Activated naive CD8-positive, alpha-beta T cell treated with anti-CD3 and anti-CD28 coated beads, Interleukin-2, amount 50 U/mL, for 24 hours (primary cell): ENCODE measurements around the gene PDLIM5.
"Not testable (repeated sequence)": the region's sequence is repeated elsewhere in the genome, so short reads cannot be mapped to it uniquely, and the experiment has no call there.

Experiments used
- ATAC-seq: fragments of 150-1000 bp; cut with Tn5 transposase; one replicate; pipeline ENCODE4 v1.10.0; 2021
- DNase-seq: peaks from one replicate; pipeline ENCODE4 v3.0.0; 2021
- H3K27ac Mint-ChIP-seq: one replicate; pipeline ENCODE4 v1.8.0; 2021; ENCODE audit warnings: mild to moderate bottlenecking, mixed read lengths
- H3K27me3 Mint-ChIP-seq: one replicate; pipeline ENCODE4 v1.8.0; 2021; ENCODE audit warnings: mixed read lengths
- H3K36me3 Mint-ChIP-seq: one replicate; pipeline ENCODE4 v1.8.0; 2021; ENCODE audit warnings: low read depth, mixed read lengths
- H3K4me1 Mint-ChIP-seq: one replicate; pipeline ENCODE4 v1.8.0; 2021; ENCODE audit warnings: mixed read lengths
- H3K4me3 Mint-ChIP-seq: one replicate; pipeline ENCODE4 v1.8.0; 2021; ENCODE audit warnings: mild to moderate bottlenecking, moderate library complexity, mixed read lengths
- H3K9me3 Mint-ChIP-seq: one replicate; pipeline ENCODE4 v1.8.0; 2021; ENCODE audit warnings: mixed read lengths

The PDLIM5 gene

GRCh38 chr4:94642561-94642866, 190.8 kb downstream of the PDLIM5 start:
- H3K27me3 Mint-ChIP-seq, result no peaks in the 10 kb centered on the region
- no peak for DNase-seq
- no peak for ATAC-seq
- H3K27ac Mint-ChIP-seq, result no peak overlapping the region
- H3K4me3 Mint-ChIP-seq, result no peak overlapping the region
- H3K9me3 Mint-ChIP-seq, result no peaks in the 10 kb centered on the region
- peaks cover 7% of the 10 kb centered on the region for H3K36me3 Mint-ChIP-seq
- no peaks in the 10 kb centered on the region for H3K4me1 Mint-ChIP-seq

DNA sequence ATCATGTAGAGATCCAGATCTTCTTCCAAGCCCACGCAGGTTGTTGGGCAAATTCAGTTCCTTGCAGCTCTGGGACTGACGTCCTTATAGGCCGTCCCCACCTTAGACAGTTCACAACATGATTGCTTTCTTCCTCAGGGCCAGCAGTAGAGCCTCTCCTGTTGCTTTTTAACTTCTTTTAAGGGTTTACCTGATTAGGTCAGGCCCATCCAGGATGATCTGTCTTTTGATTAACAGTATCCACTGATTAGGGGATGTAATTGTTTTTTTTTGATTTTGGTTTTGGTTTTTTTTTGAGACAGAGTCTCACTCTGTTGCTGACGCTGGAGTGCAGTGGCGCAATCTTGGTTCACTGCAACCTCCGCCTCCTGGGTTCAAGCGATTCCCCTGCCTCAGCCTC, 197.0 kb downstream of the PDLIM5 start:
- H3K27ac Mint-ChIP-seq, result no peak overlapping the region
- no peaks in the 10 kb centered on the region for H3K27me3 Mint-ChIP-seq
- no peaks in the 10 kb centered on the region for H3K9me3 Mint-ChIP-seq
- H3K36me3 Mint-ChIP-seq, result peaks cover 2% of the 10 kb centered on the region
- DNase-seq (no peak), ATAC-seq (no peak)
- no peak overlapping the region for H3K4me3 Mint-ChIP-seq
- H3K4me1 Mint-ChIP-seq, result no peaks in the 10 kb centered on the region

- Mint-ChIP-seq H3K9me3 (no peaks in the 10 kb centered on the region), H3K27me3 (no peaks in the 10 kb centered on the region), H3K36me3 (peaks cover 2% of the 10 kb centered on the region), H3K27ac (no peak overlapping the region), H3K4me1 (no peaks in the 10 kb centered on the region), H3K4me3 (no peak overlapping the region)
- DNase-seq (no peak), ATAC-seq (no peak)
Observed at GRCh38 chr4:94649381-94650133, 197.8 kb downstream of the PDLIM5 start.

DNA sequence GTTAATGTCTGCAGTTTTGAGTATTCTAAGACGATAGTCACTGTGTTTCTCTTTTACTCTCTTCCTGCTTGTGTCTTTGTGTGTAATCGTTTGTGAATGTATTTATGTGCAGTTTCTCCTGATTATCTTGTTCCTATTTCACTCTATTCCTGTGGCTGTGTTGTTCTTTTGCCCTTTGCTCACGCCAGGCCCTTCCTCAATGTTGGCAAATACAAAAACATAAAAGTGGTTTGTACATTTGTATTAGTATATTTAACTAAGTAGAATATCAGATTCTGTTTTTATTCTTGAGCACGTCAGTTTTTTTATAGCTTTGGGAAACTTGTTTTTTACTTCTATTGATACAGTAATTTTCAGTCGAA, 198.4 kb downstream of the PDLIM5 start:
- H3K27ac Mint-ChIP-seq, result no peak overlapping the region
- no peaks in the 10 kb centered on the region for H3K27me3 Mint-ChIP-seq
- no peaks in the 10 kb centered on the region for H3K36me3 Mint-ChIP-seq
- H3K4me3 Mint-ChIP-seq, result no peak overlapping the region
- no peaks in the 10 kb centered on the region for H3K9me3 Mint-ChIP-seq
- DNase-seq, result no peak
- H3K4me1 Mint-ChIP-seq, result no peaks in the 10 kb centered on the region
- no peak for ATAC-seq

DNA sequence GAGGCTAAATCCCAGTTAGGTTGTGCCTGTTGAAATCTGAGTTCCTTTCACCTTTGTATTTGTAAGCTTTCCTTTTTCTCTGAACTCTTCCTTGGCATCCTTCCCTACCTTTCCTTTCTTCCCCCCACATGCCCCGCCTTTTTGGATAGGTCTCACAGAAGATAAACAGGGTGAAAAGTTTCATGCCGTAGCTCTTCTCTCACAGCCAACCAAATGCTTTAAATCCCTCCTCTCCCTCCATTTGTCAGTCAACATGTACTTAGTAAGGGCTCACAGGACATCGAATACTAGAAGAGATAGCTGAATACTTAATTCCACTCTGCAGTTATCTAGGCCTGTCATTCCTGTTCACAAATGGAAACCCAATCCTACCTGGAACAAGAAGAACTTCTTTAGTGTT, 198.9 kb downstream of the PDLIM5 start:
- Mint-ChIP-seq H3K27ac (no peak overlapping the region), H3K27me3 (no peaks in the 10 kb centered on the region), H3K4me3 (no peak overlapping the region), H3K9me3 (no peaks in the 10 kb centered on the region), H3K36me3 (no peaks in the 10 kb centered on the region), H3K4me1 (no peaks in the 10 kb centered on the region)
- DNase-seq (no peak), ATAC-seq (no peak)

GRCh38 chr4:94653095-94653649, 201.4 kb downstream of the PDLIM5 start:
- no peak overlapping the region for H3K27ac Mint-ChIP-seq
- H3K4me3 Mint-ChIP-seq, result no peak overlapping the region
- peaks cover 6% of the 10 kb centered on the region for H3K36me3 Mint-ChIP-seq
- H3K9me3 Mint-ChIP-seq, result no peaks in the 10 kb centered on the region
- DNase-seq (no peak), ATAC-seq (no peak)
- no peaks in the 10 kb centered on the region for H3K27me3 Mint-ChIP-seq
- H3K4me1 Mint-ChIP-seq, result no peaks in the 10 kb centered on the region

GRCh38 chr4:94653984-94654609, 202.4 kb downstream of the PDLIM5 start:
- Mint-ChIP-seq H3K4me1 (no peaks in the 10 kb centered on the region), H3K27ac (no peak overlapping the region), H3K36me3 (peaks cover 9% of the 10 kb centered on the region), H3K9me3 (no peaks in the 10 kb centered on the region), H3K4me3 (no peak overlapping the region), H3K27me3 (no peaks in the 10 kb centered on the region)
- ATAC-seq (no peak), DNase-seq (no peak)

DNA sequence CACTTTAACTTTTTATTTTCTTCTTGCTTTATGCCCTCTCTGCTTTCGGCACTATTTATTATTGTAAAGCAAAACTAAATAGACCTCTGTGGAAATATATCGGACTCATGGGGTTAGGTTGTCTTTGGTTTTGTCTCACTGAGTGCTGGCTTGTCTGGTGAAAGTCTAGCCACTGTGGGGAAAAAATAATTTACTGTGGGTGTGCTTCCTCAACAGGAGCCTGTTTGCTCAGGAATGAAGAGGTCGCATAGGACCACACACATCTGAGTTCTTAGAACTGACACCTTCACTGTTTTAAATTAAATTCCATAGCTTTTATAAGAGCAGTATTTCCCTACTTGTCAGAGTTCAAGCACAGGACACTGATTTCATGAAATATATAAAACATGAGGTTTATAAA, 203.0 kb downstream of the PDLIM5 start:
- Mint-ChIP-seq H3K27me3 (no peaks in the 10 kb centered on the region), H3K27ac (no peak overlapping the region), H3K4me1 (no peaks in the 10 kb centered on the region), H3K4me3 (no peak overlapping the region), H3K9me3 (no peaks in the 10 kb centered on the region), H3K36me3 (peaks cover 11% of the 10 kb centered on the region)
- ATAC-seq, result no peak
- no peak for DNase-seq

DNA sequence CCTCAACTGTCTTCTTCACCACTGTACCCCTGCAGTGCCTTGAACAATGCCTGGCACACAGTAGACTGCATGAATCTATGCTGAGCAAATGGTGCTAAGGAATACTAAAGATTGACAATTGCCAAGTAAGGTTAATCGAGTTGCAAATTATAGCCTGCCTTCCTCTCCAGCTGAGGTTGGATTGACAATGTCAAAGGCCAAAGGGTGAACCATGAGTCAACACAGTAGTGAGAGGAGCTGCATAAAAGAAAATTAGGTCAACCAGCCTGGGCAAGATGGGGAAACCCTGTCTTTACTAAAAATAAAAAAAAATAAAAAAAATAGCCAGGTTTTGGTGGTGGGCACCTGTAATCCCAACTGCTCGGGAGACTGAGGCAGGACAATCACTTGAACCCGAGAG, 208.9 kb downstream of the PDLIM5 start:
- ATAC-seq (no peak), DNase-seq (no peak)
- no peaks in the 10 kb centered on the region for H3K27me3 Mint-ChIP-seq
- no peaks in the 10 kb centered on the region for H3K9me3 Mint-ChIP-seq
- H3K4me1 Mint-ChIP-seq, result no peaks in the 10 kb centered on the region
- peaks cover 22% of the 10 kb centered on the region for H3K36me3 Mint-ChIP-seq
- H3K4me3 Mint-ChIP-seq, result no peak overlapping the region
- no peak overlapping the region for H3K27ac Mint-ChIP-seq

- H3K4me3 Mint-ChIP-seq, H3K27ac Mint-ChIP-seq, H3K4me1 Mint-ChIP-seq, H3K27me3 Mint-ChIP-seq, H3K9me3 Mint-ChIP-seq, DNase-seq, ATAC-seq: not testable (repeated sequence)
- H3K36me3 Mint-ChIP-seq, result peaks cover 16% of the 10 kb centered on the region
Observed at GRCh38 chr4:94665021-94665420, 213.3 kb downstream of the PDLIM5 start.

- H3K4me3 Mint-ChIP-seq, result no peak overlapping the region
- no peaks in the 10 kb centered on the region for H3K27me3 Mint-ChIP-seq
- peaks cover 13% of the 10 kb centered on the region for H3K36me3 Mint-ChIP-seq
- H3K4me1 Mint-ChIP-seq, result no peaks in the 10 kb centered on the region
- no peak overlapping the region for H3K27ac Mint-ChIP-seq
- no peak for DNase-seq
- no peaks in the 10 kb centered on the region for H3K9me3 Mint-ChIP-seq
- no peak for ATAC-seq
Observed at GRCh38 chr4:94665500-94666404, 214.0 kb downstream of the PDLIM5 start.

DNA sequence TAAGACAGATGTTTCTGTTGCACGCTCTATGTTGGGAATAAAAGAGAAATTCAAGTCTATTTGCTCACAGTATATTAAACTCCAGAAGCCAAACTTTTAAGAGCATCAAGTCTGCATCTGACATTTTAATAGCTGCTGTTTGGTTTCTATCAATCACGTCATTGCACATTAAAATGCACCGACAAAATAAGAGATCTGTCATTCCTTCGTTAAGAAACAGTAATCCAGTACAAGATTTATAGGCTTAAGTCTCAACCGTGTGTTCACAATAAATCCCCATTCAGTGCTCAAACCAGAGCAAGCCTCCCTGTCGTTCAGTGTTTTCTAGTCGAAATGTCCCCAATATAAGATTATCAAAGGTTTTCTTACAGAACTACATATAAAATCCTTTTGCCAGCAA, 217.0 kb downstream of the PDLIM5 start:
- ATAC-seq, result no peak
- DNase-seq, result no peak
- Mint-ChIP-seq H3K4me1 (no peaks in the 10 kb centered on the region), H3K36me3 (peaks cover 6% of the 10 kb centered on the region), H3K27ac (no peak overlapping the region), H3K4me3 (no peak overlapping the region), H3K9me3 (no peaks in the 10 kb centered on the region), H3K27me3 (no peaks in the 10 kb centered on the region)

DNA sequence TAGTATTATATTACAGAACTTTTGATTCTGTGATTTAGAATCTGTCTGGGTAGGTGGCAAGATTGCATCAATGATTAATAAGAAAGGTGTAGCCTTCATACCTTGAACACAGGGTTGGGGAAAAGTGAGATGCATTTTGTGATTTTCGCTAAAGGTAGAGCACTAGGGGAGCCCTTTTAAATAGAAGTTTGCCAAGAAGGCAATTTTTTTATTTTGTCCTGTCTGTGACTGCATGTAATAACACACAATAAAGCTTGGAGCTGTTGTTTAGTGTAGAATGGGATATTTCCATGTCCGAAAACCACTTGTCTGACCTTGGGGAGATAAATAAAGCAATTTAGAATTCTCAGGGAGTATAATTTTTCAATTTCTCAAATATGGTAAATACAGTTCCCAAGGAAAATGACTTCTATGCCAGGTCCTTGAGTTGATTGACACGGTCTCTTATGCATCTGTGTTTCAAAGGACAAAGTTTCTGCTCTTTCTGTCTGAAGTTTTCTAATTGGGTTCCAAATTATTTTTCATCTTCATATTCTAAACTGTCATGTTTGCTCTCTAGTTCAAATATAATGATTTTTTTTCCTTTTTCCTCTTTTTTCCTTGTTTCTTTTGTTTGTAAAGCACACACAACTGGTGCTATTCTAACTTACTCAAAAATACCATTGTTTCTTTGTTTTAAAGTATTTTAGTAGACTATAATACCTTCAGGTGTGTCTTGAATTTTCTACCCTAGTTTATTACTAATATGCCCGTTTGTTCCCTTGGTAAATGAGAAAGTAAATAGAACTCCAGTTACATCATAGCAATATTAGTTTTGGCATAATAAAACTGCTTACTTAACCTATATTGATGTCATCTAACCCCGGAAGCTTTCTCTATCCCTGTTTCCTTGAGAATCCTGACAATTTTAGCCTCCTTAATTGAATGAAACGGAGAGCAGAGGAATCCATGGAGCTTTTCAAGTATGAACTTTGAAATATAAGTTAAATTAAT, 218.2 kb downstream of the PDLIM5 start:
- no peak overlapping the region for H3K27ac Mint-ChIP-seq
- H3K36me3 Mint-ChIP-seq, result peaks cover 6% of the 10 kb centered on the region
- H3K27me3 Mint-ChIP-seq, result no peaks in the 10 kb centered on the region
- no peak for DNase-seq
- no peaks in the 10 kb centered on the region for H3K9me3 Mint-ChIP-seq
- H3K4me3 Mint-ChIP-seq, result no peak overlapping the region
- H3K4me1 Mint-ChIP-seq, result no peaks in the 10 kb centered on the region
- ATAC-seq, result no peak

DNA sequence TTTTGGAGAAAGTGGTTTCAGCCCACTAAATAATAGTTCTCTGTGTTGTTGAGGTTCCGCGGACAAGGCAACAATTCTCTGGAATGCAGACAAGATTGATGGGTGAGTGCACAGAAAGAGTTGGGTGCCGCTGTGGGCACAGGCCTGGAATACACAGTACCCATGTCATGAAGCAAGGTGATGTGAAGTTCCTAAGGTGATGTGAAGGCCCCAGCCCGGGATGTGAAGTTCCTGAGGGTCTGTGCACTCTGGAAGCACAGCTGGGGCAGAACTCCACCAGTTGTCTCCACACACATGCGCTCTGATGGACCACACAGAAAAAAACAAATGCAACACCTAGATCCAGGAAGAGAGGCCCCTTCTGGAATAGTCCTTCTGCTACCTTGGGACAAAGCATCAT, 219.4 kb downstream of the PDLIM5 start:
- Mint-ChIP-seq H3K36me3 (peaks cover 3% of the 10 kb centered on the region), H3K27me3 (no peaks in the 10 kb centered on the region), H3K27ac (no peak overlapping the region), H3K4me3 (no peak overlapping the region), H3K9me3 (no peaks in the 10 kb centered on the region), H3K4me1 (no peaks in the 10 kb centered on the region)
- DNase-seq (no peak), ATAC-seq (no peak)
